SK-N-SH (cell line): ENCODE measurements around the gene SOCS3. TPM values are rescaled to one million over a fixed set of nuclear protein-coding genes. Genes with fewer than 3 reads are reported as not detected.

Experiments used
- CTCF ChIA-PET: fragments of 300-600, 350-600 bp; formaldehyde crosslinking; extraction: SDS; loops from one replicate; lab custom pipeline; 2021; lab: Yijun Ruan, JAX
- POLR2A ChIA-PET: fragments of 350-600 bp; sonication (Branson Sonifier 250); formaldehyde crosslinking; extraction: SDS; loops from one replicate; lab custom pipeline; 2020; ENCODE audit warnings: antibody characterized with exemption, inconsistent platforms; lab: Yijun Ruan, JAX
- DNase-seq: peaks from one replicate; pipeline ENCODE4 v3.0.0; 2012
- H2AFZ ChIP-seq: fragments of 200-600 bp; sonication (generic); 2 replicates; pipeline ENCODE4 v1.8.1; 2016; ENCODE audit warnings: antibody characterized with exemption, mild to moderate bottlenecking, low read depth
- H3F3A ChIP-seq: fragments of 200-600 bp; sonication (generic); replicated peaks from 2 replicates; pipeline ENCODE3; 2016; ENCODE audit warnings: antibody characterized with exemption, mild to moderate bottlenecking; ENCODE audit not compliant: insufficient read depth
- H3K27ac ChIP-seq, 2 experiments: fragments of 200-500 bp in 1 of 2; fragments of 200-600 bp in 1 of 2; sonication (Bioruptor generic) in 1 of 2; sonication (generic), shearing (Covaris generic) in 1 of 2; 2 replicates each; pipeline versions ENCODE4 v1.5.1 to v1.6.1; 2014 to 2016; ENCODE audit warnings: low read depth in 2 of 2, inconsistent platforms in 1 of 2, low read length in 1 of 2, mild to moderate bottlenecking in 1 of 2, mixed read lengths in 1 of 2
- H3K27me3 ChIP-seq: fragments of 200-600 bp; sonication (generic), shearing (Covaris generic); 2 replicates; pipeline ENCODE4 v1.6.1; 2016; ENCODE audit warnings: mixed run types; ENCODE audit not compliant: insufficient read depth
- H3K36me3 ChIP-seq, 2 experiments: fragments of 200-500 bp in 1 of 2; fragments of 200-600 bp in 1 of 2; sonication (Bioruptor generic) in 1 of 2; sonication (generic) in 1 of 2; replicated peaks in 1 of 2; 2 replicates each; pipeline versions ENCODE3 to v1.5.1; 2014 to 2016; ENCODE audit warnings: low read length in 1 of 2, mild to moderate bottlenecking in 1 of 2; ENCODE audit not compliant: insufficient read depth in 2 of 2, control insufficient read depth in 1 of 2
- H3K4me1 ChIP-seq, 2 experiments: fragments of 200-500 bp in 1 of 2; fragments of 200-600 bp in 1 of 2; sonication (Bioruptor generic) in 1 of 2; sonication (generic), shearing (Covaris generic) in 1 of 2; 2 replicates each; pipeline versions ENCODE4 v1.5.1 to v1.6.1; 2014 to 2016; ENCODE audit warnings: low read depth in 1 of 2, low read length in 1 of 2, mixed run types in 1 of 2; ENCODE audit not compliant: insufficient read depth in 2 of 2, control insufficient read depth in 1 of 2
- H3K4me2 ChIP-seq: fragments of 200-600 bp; sonication (generic), shearing (Covaris generic); 2 replicates; pipeline ENCODE4 v1.6.1; 2017; ENCODE audit warnings: mixed run types
- H3K4me3 ChIP-seq, 2 experiments: fragments of 200-500 bp in 1 of 2; fragments of 200-600 bp in 1 of 2; sonication (Bioruptor generic) in 1 of 2; sonication (generic), shearing (Covaris generic) in 1 of 2; 2 replicates each; pipeline versions ENCODE4 v1.5.1 to v1.8.1; 2014 to 2016; ENCODE audit warnings: low read depth in 2 of 2, inconsistent platforms in 1 of 2, low read length in 1 of 2, mild to moderate bottlenecking in 1 of 2, mixed read lengths in 1 of 2, moderate library complexity in 1 of 2
- H3K79me2 ChIP-seq: fragments of 200-600 bp; sonication (generic); 2 replicates; pipeline ENCODE4 v1.8.1; 2017; ENCODE audit warnings: mild to moderate bottlenecking; ENCODE audit not compliant: insufficient read depth
- H3K9ac ChIP-seq: fragments of 200-600 bp; sonication (generic); 2 replicates; pipeline ENCODE4 v1.6.1; 2017; ENCODE audit warnings: mixed run types
- H3K9me2 ChIP-seq: fragments of 200-600 bp; sonication (generic); 2 replicates; pipeline ENCODE4 v1.6.1; 2017; ENCODE audit warnings: mixed run types
- H3K9me3 ChIP-seq: fragments of 200-600 bp; sonication (generic); 2 replicates; pipeline ENCODE4 v1.6.1; 2017; ENCODE audit warnings: mixed run types, mild to moderate bottlenecking, moderate library complexity
- H4K20me1 ChIP-seq: fragments of 200-600 bp; sonication (generic); 2 replicates; pipeline ENCODE4 v1.6.1; 2017; ENCODE audit warnings: mild to moderate bottlenecking, mixed run types; ENCODE audit not compliant: insufficient read depth
- EP300 ChIP-seq, 2 experiments: IDR thresholded peaks; 2 replicates each; pipeline versions ENCODE4 v1.4.0 to v1.6.1; 2012; ENCODE audit warnings: borderline replicate concordance in 1 of 2, low read depth in 1 of 2, low read length in 1 of 2
- EZH2phosphoT487 ChIP-seq: fragments of 200-600 bp; sonication (generic); IDR thresholded peaks from 2 replicates; pipeline ENCODE4 v1.6.1; 2017; ENCODE audit warnings: low read depth, mixed run types, mild to moderate bottlenecking, antibody characterized with exemption, moderate library complexity, borderline replicate concordance
- FOXJ3 ChIP-seq: sonication (generic); formaldehyde crosslinking; IDR thresholded peaks from 2 replicates; pipeline ENCODE4 v1.5.1; 2020; ENCODE audit warnings: mild to moderate bottlenecking, missing genetic modification reagents
- MEF2A ChIP-seq: IDR thresholded peaks from 2 replicates; pipeline ENCODE4 v1.4.0; 2012; ENCODE audit warnings: low read depth, borderline replicate concordance
- NFIC ChIP-seq: IDR thresholded peaks from 2 replicates; pipeline ENCODE4 v1.4.0; 2012; ENCODE audit warnings: borderline replicate concordance
- NRF1 ChIP-seq: IDR thresholded peaks from 2 replicates; pipeline ENCODE4 v1.6.1; 2012; ENCODE audit warnings: low read depth, mild to moderate bottlenecking, low read length
- PBX3 ChIP-seq: IDR thresholded peaks from 2 replicates; pipeline ENCODE4; 2012
- POLR2AphosphoS5 ChIP-seq: IDR thresholded peaks from 2 replicates; pipeline ENCODE4 v1.6.1; 2012; ENCODE audit warnings: low read depth, low read length
- RCOR1 ChIP-seq: fragments of 150-350 bp; IDR thresholded peaks from 2 replicates; pipeline ENCODE4 v1.6.1; 2017; ENCODE audit warnings: antibody characterized with exemption, low read length
- RFX5 ChIP-seq: IDR thresholded peaks from 2 replicates; pipeline ENCODE4 v1.6.1; 2012; ENCODE audit warnings: mild to moderate bottlenecking, improper control_type of control experiment, low read length
- RXRA ChIP-seq: IDR thresholded peaks from 2 replicates; pipeline ENCODE4 v1.4.0; 2012; ENCODE audit warnings: low read depth, mild to moderate bottlenecking, borderline replicate concordance
- SIN3A ChIP-seq: IDR thresholded peaks from 2 replicates; pipeline ENCODE4 v1.6.1; 2012; ENCODE audit warnings: low read depth, mild to moderate bottlenecking, low read length, moderate library complexity, borderline replicate concordance
- TAF1 ChIP-seq: IDR thresholded peaks from 2 replicates; pipeline ENCODE4 v1.6.1; 2012; ENCODE audit warnings: low read depth, mild to moderate bottlenecking, low read length, moderate library complexity, borderline replicate concordance
- TEAD4 ChIP-seq: IDR thresholded peaks from 2 replicates; pipeline ENCODE4 v1.4.0; 2012; ENCODE audit warnings: mild to moderate bottlenecking, borderline replicate concordance; ENCODE audit not compliant: insufficient read depth
- YY1 ChIP-seq: IDR thresholded peaks from 2 replicates; pipeline ENCODE4 v1.4.0; 2012; ENCODE audit warnings: low read depth, mild to moderate bottlenecking
- WGBS: methylation state at CpG from one replicate; pipeline ENCODE4 v1.1.6; 2017; ENCODE audit warnings: low lambda C conversion rate; 5-methylcytosine and 5-hydroxymethylcytosine counted together
- polyA plus RNA-seq, 3 experiments: library from polyadenylated mRNA; depleted of rRNA; stranded (reverse); fragments of >200 nt; gene quantifications; 2 replicates each; pipeline ENCODE4 v1.2.3, GENCODE V29; 2012
- TF ChIP-seq, protein P1 (sequence below): IDR thresholded peaks from 2 replicates; pipeline ENCODE4 v1.6.1; 2012; ENCODE audit warnings: mild to moderate bottlenecking, low read depth, low read length, moderate library complexity
- TF ChIP-seq, protein P2 (sequence below): fragments of 150-350 bp; IDR thresholded peaks from 2 replicates; pipeline ENCODE4 v1.6.1; 2017; ENCODE audit warnings: antibody characterized with exemption, low read length, low read depth, borderline replicate concordance
- TF ChIP-seq, protein P3 (sequence below): IDR thresholded peaks from 2 replicates; pipeline ENCODE4 v1.4.0; 2012; ENCODE audit warnings: low read depth
- TF ChIP-seq, protein P4 (sequence below): IDR thresholded peaks from 2 replicates; pipeline ENCODE4 v1.4.0; 2012; ENCODE audit warnings: low read depth, borderline replicate concordance

The SOCS3 gene
- polyA plus RNA-seq, 1 of the 3 experiments (the other 2 are of a cell fraction) = 24.9 TPM

DNA sequence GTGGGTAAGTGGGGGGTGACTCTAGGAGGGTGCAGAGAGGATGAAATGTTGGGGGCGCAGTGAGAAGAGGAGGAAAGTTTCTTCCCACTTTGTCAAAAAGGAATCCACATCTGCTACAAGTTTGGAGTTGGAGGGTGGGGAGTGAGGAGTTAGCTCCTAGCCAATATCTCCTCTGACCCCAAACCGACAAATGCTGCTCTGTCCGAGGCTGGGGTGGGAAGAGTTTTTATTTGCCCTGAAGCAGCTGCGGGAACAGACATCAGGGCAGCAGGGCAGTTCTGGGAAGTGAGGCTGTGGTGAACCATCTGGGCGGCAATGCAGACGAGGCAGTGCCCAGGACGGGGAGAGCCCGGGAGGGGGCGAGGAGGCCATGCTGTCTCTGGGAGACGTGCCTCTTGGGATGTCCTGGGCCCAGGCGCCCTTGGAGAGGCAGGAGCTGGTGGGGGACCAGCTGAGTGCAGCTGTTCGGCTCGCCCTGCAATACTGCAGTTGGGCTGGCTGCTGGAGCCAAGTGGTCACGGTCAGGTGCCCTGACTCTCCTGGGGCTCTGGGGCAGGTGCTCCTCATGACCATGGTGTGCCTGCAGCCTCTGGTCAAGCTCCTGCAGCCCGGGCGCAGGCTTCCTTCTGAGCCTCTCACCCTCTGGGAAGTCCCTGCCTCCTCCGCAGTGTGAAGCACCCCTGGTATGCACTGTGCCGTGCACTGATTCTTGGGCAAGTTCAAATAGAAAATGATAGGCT lies 6.4 kb upstream of the SOCS3 start:
- Histone ChIP-seq H3K9ac (no peak overlapping the region), H3K27ac (no peak overlapping the region; a peak in 1 of 4 replicates), H3K4me3 (no peak overlapping the region), H3K4me2 (no peak overlapping the region), H3K79me2 (no peaks in the 10 kb centered on the region), H3F3A (no peaks in the 10 kb centered on the region), H2AFZ (no peak overlapping the region), H3K36me3 (no peaks in the 10 kb centered on the region), H3K4me1 (peaks cover 4 to 50% of the 10 kb centered on the region in 2 experiments; a peak in 1 of 4 replicates), H3K27me3 (no peaks in the 10 kb centered on the region), H4K20me1 (no peaks in the 10 kb centered on the region), H3K9me2 (no peaks in the 10 kb centered on the region), H3K9me3 (no peaks in the 10 kb centered on the region)
- WGBS = 84% methylated on average over 10 of the region's 18 CpGs
- no peak for TF ChIP-seq NFIC
- TF ChIP-seq RCOR1 = no peak
- TF ChIP-seq EP300 (IDR thresholded peaks at IDR 0.05; ENCODE audit: borderline replicate concordance in 1 of 2, low read depth in 1 of 2, low read length in 1 of 2) = no peak
- no peak for TF ChIP-seq RXRA
- TF ChIP-seq NRF1 = no peak
- TF ChIP-seq, protein P1, sequence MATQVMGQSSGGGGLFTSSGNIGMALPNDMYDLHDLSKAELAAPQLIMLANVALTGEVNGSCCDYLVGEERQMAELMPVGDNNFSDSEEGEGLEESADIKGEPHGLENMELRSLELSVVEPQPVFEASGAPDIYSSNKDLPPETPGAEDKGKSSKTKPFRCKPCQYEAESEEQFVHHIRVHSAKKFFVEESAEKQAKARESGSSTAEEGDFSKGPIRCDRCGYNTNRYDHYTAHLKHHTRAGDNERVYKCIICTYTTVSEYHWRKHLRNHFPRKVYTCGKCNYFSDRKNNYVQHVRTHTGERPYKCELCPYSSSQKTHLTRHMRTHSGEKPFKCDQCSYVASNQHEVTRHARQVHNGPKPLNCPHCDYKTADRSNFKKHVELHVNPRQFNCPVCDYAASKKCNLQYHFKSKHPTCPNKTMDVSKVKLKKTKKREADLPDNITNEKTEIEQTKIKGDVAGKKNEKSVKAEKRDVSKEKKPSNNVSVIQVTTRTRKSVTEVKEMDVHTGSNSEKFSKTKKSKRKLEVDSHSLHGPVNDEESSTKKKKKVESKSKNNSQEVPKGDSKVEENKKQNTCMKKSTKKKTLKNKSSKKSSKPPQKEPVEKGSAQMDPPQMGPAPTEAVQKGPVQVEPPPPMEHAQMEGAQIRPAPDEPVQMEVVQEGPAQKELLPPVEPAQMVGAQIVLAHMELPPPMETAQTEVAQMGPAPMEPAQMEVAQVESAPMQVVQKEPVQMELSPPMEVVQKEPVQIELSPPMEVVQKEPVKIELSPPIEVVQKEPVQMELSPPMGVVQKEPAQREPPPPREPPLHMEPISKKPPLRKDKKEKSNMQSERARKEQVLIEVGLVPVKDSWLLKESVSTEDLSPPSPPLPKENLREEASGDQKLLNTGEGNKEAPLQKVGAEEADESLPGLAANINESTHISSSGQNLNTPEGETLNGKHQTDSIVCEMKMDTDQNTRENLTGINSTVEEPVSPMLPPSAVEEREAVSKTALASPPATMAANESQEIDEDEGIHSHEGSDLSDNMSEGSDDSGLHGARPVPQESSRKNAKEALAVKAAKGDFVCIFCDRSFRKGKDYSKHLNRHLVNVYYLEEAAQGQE = no peak
- TF ChIP-seq, protein P2, sequence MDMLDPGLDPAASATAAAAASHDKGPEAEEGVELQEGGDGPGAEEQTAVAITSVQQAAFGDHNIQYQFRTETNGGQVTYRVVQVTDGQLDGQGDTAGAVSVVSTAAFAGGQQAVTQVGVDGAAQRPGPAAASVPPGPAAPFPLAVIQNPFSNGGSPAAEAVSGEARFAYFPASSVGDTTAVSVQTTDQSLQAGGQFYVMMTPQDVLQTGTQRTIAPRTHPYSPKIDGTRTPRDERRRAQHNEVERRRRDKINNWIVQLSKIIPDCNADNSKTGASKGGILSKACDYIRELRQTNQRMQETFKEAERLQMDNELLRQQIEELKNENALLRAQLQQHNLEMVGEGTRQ = no peak
- no peak for TF ChIP-seq YY1
- TF ChIP-seq RFX5 = no peak
- no peak for TF ChIP-seq SIN3A
- TF ChIP-seq, protein P3, sequence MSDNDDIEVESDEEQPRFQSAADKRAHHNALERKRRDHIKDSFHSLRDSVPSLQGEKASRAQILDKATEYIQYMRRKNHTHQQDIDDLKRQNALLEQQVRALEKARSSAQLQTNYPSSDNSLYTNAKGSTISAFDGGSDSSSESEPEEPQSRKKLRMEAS = no peak
- TF ChIP-seq MEF2A = no peak
- no peak for TF ChIP-seq EZH2phosphoT487
- TF ChIP-seq, protein P4, sequence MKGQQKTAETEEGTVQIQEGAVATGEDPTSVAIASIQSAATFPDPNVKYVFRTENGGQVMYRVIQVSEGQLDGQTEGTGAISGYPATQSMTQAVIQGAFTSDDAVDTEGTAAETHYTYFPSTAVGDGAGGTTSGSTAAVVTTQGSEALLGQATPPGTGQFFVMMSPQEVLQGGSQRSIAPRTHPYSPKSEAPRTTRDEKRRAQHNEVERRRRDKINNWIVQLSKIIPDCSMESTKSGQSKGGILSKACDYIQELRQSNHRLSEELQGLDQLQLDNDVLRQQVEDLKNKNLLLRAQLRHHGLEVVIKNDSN = no peak
- TF ChIP-seq POLR2AphosphoS5 = no peak
- no peak for TF ChIP-seq PBX3
- no peak for TF ChIP-seq TEAD4
- TF ChIP-seq TAF1 = no peak
- no peak for TF ChIP-seq FOXJ3 (CRISPR knock-in tag)
- POLR2A ChIA-PET = no interaction called here
- CTCF ChIA-PET = interaction anchor here (1.0 to 15.1 kb wide), 7 partner anchors 8 to 343 kb away, joined by 3 to 327 read pairs (median 4); no protein-coding TSS in a partner anchor
- DNase-seq = no peak
